ENCODE data around the gene OR1D5.
"Not testable (repeated sequence)": the region's sequence is repeated elsewhere in the genome, so short reads cannot be mapped to it uniquely, and the experiment has no call there.

The OR1D5 gene

DNA sequence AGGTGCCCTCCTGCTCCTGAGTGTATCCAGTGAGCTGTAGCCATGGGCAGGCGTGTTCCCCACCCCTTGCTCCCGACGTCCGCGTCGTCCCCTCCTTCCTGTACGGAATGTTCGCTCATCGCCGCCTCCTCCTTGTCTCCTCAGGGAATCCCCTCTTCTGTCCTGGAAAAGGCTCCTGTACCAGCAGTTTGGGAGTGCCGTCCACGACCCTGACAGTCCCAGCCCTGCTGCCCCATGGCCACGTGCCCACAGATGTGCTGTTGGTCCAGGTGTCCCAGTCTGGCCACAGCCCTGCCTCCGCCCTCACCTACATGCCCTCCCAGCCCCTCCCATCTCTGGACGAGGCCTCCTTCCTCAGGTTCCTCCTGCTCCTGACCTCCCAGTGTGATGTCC is 30.2 kb downstream of the OR1D5 start:
- Histone ChIP-seq H3K4me3 (no peak overlapping the region), H3K27ac (no peak overlapping the region)

GRCh38 chr17:3032258-3033247 is 30.9 kb downstream of the OR1D5 start:
- Histone ChIP-seq H3K4me3 (no peak overlapping the region), H3K27ac (no peak overlapping the region)

GRCh38 chr17:3030852-3031470 is 32.4 kb downstream of the OR1D5 start:
- not testable (repeated sequence) for H3K4me3 ChIP-seq
- peak overlapping the region in 15 of 21 experiments; percentile 7 to 78 (median 55) for H3K27ac ChIP-seq

DNA sequence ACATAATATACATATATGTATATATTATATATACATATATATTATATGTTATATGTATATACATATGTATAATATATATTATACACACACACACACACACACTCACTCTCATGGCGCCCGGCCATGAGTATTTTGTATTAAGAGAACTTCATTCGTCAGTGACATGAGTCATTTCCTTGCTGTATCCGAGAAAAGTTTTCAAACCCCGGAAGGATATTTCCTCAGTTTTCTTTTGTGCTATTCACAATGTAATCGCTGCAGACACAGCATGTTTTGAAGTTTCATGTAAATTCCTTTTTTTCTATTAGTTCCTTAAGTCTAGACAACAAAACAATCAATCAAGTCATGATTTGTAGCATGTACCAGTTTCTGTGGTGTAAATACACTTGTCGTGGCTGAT is 33.3 kb downstream of the OR1D5 start:
- H3K4me3 ChIP-seq, result no peak overlapping the region
- peak overlapping the region in 9 of 21 experiments; percentile 9 to 78 (median 55) for H3K27ac ChIP-seq

GRCh38 chr17:3029213-3029913 is 34.0 kb downstream of the OR1D5 start:
- peak overlapping the region in 1 of 21 experiments; percentile 26 for H3K27ac ChIP-seq

GRCh38 chr17:3027786-3028532 is 35.4 kb downstream of the OR1D5 start:
- H3K27ac ChIP-seq, result no peak overlapping the region
- H3K4me3 ChIP-seq, result no peak overlapping the region

More at GRCh38 chr17:3029213-3029913, 34.0 kb downstream of the OR1D5 start:
- H3K4me3 ChIP-seq, result no peak overlapping the region

- no peak overlapping the region for H3K4me3 ChIP-seq
- no peak overlapping the region for H3K27ac ChIP-seq
Observed at GRCh38 chr17:3026856-3027751, 36.3 kb downstream of the OR1D5 start.

DNA sequence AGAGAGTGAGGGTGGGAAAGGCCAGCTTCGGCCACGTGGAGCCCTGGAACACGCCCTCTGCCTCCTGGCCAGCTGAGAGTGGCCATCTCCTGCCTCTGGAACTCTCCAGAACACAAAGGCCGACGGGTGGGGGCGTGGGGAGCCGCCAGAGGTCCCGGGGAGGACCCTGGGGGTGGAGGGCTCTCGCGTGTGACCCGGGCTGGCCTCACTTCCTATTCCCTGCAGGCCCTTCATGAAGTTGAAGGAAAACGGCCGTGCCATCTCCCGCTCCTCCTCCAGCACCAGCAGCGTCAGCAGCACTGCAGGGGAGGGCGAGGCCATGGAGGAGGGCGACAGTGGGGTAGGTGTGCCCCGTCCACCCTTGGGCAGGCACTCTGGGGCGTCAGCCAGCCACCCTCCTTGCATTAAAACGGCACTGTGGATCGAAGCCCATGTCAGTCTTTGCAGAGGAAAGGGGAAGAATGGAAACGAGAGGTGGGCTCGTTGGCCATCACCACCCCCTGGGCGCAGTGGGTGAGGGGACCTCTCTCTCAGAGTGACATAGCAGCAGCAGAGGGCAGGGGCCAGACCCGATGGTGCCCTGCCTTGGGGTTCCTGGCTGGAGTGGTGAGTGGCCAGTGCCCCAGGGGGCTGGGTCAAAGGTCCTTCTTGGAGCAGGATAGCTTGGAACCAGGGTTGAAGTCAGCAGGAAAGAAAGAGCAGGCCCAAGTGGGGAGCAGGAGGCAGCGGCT is 37.1 kb downstream of the OR1D5 start:
- no peak overlapping the region for H3K4me3 ChIP-seq
- H3K27ac ChIP-seq, result no peak overlapping the region

DNA sequence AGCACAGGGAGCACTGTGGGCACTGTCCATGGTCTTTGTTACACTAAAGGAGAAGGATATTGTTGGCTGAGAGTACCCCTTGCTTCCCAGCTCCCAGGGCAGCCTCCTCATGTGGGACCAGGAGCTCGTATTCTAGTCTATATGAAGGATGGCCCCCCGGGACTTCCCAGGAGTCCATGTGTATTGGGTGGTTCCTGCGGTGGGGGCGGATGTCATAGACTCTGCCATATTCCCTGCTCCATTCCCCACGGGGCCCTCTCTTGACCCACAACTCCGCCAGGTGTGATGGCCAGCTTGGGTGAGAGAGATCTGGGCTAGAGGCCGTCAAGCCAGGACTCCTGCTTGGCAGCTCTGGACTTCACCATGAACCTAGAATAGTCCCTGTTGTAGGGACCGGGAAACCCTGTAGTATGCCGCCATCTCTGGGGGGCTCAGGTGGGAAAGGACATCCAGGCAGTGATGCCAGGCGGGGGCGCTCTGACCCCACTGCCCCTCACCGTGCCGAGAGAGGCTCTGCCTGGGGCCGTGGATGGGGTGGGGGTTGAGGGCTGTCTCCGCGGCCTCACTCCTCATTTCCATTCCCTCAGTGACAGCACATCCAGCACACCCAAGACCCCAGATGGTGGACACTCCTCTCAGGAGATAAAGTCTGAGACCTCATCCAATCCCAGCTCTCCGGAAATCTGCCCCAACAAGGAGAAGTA is 37.8 kb downstream of the OR1D5 start:
- Histone ChIP-seq H3K27ac (no peak overlapping the region), H3K4me3 (no peak overlapping the region)

DNA sequence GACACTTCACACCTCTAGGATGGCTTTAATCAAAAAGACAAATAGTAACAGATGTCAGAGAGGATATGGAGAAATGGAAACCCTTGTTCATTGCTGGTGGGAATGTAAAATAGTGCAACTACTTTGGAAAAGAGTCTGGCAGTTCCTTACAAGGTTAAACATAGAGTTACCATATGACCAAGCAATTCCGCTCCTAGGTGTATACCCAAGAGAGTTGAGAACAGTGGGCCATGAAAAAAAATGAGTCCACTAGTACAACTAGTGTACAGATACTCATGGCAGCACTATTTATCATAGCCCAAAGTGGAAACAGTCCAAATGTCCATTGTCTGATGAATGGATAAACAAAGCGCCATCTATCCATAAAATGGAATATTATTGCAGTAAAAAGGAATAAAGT is 39.1 kb downstream of the OR1D5 start:
- no peak overlapping the region for H3K27ac ChIP-seq
- H3K4me3 ChIP-seq, result no peak overlapping the region

- H3K4me3 ChIP-seq, result no peak overlapping the region
- H3K27ac ChIP-seq, result no peak overlapping the region
Observed at GRCh38 chr17:3022197-3022596, 41.2 kb downstream of the OR1D5 start.

DNA sequence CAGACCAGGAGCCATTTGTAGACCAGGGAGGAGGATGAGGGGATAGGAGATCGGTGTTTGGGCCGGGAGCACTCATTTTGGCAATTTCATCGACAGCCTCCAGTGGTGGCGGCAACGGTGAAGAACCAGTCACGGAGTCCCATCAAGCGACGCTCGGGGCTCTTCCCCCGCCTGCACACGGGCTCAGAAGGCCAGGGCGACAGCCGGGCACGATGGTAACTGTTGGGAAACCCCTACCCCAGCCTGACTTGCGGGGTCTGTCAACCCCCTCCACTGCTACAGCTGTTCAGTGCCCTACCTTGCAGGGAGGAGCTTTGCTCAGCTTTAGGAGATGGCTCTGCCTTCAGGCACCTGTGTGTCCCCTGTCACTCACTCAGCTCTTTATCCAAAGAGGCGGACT is 43.0 kb downstream of the OR1D5 start:
- Histone ChIP-seq H3K27ac (no peak overlapping the region), H3K4me3 (no peak overlapping the region)

DNA sequence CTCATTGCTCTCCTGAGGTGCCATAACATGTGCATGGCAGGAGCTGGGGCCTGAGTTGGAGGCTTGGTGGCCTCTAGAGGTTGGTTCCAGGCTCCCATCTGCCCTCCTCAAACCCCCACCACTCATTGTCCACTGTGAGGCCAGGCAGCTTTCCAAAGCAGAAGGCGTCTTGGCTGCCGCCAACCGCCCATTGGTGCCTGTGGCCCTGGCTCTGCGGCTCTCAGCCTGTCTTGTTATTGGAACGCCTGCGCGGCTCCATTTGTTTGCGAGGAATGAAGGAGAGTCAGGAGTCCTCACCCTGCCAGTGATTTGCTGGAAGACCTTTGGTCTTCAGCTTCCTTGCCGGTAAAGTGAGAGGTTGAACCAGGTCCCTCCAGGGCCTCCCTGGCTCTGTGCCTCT is 43.6 kb downstream of the OR1D5 start:
- Histone ChIP-seq H3K4me3 (no peak overlapping the region), H3K27ac (no peak overlapping the region)

- H3K27ac ChIP-seq, result no peak overlapping the region
- H3K4me3 ChIP-seq, result no peak overlapping the region
Observed at GRCh38 chr17:3017936-3018335, 45.5 kb downstream of the OR1D5 start.

DNA sequence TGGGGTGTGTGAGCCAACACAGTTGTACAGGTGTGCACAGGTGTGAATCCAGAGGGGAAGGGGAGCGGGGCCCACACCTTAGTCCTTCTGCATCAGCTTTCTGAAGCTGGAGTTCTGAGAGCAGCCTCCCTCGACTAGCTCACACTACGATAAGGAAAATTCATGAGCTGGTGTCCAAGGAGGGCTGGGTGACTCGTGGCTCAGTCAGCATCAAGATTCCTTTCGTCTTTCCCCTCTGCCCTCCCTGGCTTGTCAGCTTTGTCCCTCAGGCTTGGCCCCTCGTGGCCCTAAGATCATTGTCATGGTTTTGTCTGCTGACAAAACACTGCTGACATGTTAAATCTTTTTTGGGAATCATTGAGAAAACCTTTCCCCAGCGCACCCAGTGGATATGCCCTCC is 47.5 kb downstream of the OR1D5 start:
- Histone ChIP-seq H3K4me3 (no peak overlapping the region), H3K27ac (no peak overlapping the region)

DNA sequence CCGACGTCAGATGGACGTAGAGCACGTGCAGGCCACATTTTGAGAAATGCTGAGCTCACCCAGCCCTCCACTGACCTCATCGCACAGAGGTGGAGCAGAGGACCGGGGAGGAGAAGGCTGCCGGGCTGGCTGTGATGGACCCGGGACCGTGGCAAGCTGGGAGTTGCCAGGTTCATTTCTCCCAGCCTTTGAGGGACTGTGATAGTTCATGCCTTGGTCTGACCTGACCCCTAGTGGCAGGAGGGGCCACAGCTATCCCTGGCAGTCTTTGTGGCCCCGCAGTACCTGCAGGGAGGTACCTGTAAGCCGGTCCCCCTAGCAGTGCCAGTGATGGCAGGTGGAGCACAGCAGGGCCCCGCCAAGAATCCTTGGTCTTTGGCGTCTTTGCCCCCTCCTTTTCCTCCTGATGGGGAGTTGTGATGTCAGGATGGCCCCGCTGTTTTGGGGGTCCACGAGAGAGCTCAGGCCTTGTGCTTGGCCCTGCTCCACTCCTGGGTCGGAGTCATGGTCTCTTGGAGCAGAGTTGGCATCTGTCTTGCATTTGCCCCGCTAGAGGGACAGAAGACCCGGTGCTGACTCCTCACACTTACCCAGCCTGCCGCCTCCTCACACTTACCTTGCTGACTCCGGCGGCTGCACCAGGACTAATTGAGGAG is 50.4 kb downstream of the OR1D5 start:
- Histone ChIP-seq H3K4me3 (no peak overlapping the region), H3K27ac (no peak overlapping the region)
